Measurements from ENCODE around the gene CD58.
A peak's percentile ranks its signal among the peaks of the same experiment; 100 is the strongest.
"Not testable (repeated sequence)": the region's sequence is repeated elsewhere in the genome, so short reads cannot be mapped to it uniquely, and the experiment has no call there.

Gene CD58, protein sequence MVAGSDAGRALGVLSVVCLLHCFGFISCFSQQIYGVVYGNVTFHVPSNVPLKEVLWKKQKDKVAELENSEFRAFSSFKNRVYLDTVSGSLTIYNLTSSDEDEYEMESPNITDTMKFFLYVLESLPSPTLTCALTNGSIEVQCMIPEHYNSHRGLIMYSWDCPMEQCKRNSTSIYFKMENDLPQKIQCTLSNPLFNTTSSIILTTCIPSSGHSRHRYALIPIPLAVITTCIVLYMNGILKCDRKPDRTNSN

DNA sequence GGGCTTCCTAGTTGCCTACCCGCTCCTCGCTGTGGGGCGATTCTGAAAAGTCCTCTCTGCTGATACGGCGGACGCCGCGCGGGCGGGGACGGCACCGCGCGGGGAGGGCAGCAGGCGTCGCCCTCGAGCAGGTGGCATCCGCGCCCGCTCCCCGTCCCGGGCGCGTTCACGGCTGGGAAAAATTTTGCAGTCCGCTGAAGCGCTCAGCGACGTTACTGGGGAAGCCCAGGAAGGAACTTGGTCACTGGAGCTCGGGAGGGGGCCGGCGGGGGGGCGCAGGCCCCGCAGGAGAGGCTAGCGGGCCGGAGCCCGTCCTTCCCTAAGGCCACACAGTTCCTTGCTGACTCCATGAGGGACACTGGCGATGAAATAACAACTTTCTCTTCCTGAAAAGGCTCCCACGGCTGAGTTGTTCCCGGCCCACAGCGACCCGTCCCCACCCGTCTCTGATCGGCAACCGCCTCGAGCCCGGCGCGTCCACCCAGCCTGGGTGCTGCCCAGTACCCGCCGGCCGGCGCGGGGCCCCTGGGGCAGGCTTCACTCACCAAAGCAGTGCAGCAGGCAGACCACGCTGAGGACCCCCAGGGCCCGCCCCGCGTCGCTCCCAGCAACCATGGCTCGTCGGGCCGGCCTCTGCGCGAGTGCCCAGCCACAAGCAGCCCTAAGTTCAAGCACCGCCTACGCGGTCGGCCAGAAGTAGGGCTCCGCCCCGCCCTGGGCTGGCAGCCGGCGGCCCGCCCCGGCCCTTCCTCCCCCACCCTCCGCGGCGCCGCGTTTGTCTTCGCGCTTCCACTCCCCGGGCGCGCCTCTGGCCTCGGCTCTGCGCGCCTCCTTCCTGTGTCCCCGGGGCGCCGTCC lies at the start of gene CD58:
Gene CD58 (minus strand): TSS at position 669 of the 857 bp plus-strand sequence. CDS start 54 bp downstream, at position 615.
- peak; percentile 62 for DNase-seq (ENCODE audit: low read depth)

DNA sequence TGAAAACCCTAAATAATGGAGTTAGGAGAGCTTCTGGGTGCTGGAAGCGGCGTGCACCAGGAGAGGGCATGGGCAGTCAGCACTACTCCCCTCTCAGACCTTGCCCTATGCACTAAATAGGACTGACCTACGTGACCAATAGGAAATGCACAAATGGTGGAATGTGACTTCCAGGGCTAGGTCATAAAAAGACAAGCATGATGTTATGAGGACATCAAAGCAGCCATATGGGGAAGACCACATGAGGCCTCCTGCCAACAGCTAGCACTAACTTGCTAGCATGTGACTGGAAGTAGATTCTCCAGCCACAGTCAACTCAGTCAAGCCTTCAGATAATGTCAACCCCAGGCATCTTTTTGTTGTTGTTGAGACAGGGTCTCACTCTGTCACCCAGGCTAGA lies 49.6 kb upstream of the CD58 start:
- DNase-seq (ENCODE audit: low read depth) = not testable (repeated sequence)

DNA sequence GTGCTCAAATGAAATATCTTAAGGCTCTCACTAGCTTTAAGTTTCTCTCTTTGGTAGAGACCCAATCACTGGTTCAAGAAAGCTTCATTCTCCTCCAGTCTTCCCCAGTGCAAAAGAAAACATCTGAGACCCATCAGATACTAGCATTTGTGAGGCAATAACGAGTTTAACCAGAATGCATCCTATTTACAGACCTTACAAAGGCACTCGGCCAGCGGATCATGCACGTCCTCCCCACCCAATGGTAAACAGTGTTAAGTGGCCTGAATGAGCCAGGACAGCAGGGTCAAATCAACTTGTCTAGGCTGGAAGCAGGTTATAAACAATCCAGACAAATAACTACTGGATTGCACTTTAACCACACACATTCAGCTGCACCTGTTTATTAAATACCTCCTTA lies 48.3 kb upstream of the CD58 start:
- not testable (repeated sequence) for DNase-seq (ENCODE audit: low read depth)

DNA sequence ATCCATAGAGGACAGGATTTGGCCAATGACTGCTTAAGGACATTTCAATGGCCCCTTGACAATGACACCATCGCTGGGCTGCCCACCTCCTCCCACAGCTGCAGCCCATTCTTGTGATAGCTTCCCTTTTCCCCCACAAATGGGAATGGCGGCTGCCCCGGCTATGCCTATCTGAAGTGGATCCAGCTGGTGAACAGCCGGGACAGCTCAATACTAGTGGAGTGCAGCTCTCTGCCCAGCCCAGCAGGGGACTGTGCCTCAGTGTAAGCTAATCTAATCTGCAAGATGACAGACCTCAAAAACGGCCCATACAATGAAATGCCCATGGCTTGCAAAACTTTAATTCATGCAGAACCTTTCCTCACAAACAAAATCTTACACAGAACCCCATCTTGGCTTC lies 47.0 kb upstream of the CD58 start:
- DNase-seq (ENCODE audit: low read depth) = not testable (repeated sequence)

DNA sequence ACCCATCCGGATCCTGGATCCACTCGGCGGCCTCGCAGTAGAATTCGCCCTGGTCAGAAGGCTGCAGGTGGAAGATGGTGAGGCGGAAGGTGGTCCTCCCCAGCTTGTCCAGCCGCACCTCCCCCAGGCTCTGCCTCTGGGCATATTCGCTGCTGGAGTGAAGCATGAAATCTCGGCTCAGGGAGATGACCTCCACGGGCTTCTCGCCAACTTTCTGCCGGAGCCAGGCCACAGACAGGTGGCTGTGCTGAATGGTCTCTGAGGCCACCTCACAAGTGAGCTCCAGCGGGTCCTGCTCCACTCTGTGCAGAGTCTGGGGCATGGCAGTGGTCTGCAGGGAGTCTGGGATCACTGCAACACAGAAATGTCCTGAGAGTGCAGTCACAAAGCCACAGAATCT lies 43.0 kb upstream of the CD58 start:
- not testable (repeated sequence) for DNase-seq (ENCODE audit: low read depth)

DNA sequence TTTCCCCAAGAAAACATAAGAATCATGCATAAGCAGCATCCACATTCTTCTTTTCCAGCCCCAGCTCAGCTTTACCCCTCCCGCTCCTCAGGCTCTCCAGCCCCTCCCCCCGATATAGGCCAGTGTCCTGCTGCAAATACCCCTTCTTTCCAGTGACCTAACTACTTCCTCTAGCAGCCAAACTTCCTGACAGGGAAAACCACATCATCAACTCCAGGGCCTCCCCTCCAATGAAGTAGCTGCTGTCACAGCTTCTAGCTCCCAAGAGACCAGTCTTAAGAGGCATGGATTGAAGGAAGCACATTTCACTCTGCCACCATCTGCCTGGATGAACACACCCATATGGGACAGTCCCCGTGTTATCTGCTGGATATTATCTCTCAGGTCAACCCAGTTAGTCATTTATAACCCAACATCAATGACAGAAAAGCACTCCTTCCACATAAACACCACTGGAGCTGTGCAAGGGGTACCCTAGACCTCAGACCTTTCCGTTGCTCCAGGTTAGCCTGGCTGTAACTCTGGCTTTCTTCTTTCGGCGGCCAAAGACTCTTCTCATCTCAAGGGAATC lies 39.1 kb upstream of the CD58 start:
- not testable (repeated sequence) for DNase-seq (ENCODE audit: low read depth)

DNA sequence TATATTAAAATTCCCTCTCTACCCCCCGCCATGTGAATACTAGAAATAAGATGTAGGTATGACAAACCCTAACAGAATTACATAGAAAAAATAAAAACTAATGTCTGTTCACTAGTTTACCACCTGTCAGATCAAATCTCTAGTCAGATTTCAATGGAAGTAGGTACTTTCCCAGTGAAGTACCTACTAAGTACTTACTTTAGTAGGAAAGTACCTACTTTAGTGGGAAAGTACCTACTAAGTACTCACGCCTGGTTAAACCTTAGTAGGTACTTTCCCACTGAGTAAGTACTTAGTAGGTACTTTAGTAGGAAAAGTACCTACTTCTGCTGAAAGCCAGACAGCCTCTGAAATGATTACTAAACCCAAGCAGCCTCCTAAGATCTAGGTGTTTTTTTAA lies 38.0 kb upstream of the CD58 start:
- DNase-seq (ENCODE audit: low read depth) = not testable (repeated sequence)

DNA sequence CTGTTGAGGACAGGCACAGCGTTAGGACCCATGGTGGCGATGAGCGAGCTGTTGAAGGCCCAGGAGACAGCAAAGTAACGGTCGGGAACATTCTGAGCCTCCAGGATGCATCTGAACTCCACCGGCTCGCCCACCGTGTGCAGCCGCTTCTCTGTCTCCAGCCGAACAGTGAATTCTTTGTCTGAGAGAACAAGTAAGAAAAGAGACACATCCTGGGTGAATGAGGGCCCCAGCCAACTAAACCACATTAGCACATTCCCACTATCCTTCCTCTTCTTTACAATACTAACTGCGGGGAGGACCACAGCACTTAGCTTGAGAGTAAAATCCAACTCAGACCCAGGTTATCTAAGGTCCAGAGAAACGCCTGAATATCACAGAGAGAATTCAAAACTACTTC lies 37.3 kb upstream of the CD58 start:
- not testable (repeated sequence) for DNase-seq (ENCODE audit: low read depth)

DNA sequence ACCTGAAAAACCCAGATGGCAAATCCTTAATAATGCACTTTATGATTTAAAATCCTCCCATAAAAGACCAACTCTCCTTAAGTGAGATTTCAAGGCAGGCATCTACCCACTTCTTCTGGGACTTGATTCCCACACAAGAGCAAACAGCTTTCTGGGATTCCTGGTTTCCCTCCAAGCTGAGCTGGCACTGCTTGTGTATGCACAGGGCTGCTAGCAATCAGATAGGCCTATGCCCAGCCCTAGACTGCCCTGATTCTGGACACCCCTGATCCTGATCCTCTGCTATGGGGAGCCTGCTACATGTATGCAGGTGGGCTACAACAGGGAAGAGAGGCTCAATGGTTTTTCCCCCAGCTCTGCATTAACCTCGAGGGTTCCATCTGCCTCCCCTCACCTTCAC lies 36.6 kb upstream of the CD58 start:
- not testable (repeated sequence) for DNase-seq (ENCODE audit: low read depth)

DNA sequence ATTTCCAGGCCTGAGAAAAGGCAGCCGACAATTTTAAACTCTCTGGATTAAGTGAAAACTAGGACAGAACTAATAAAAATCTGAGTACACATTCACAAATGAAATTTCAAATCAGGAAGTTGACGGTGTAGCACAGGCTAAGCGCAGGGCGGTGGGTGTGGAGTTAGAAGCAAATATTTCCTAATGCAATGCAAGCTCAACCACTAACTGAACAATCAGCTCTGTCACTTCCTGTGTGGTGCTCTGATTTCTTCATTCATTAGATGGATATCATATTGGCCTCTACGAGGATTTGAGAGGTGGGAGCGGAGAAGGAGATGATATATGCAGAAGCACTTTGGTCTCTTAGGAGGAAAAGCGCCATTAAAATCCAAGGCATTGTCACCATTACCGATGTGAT lies 35.2 kb upstream of the CD58 start:
- not testable (repeated sequence) for DNase-seq (ENCODE audit: low read depth)

DNA sequence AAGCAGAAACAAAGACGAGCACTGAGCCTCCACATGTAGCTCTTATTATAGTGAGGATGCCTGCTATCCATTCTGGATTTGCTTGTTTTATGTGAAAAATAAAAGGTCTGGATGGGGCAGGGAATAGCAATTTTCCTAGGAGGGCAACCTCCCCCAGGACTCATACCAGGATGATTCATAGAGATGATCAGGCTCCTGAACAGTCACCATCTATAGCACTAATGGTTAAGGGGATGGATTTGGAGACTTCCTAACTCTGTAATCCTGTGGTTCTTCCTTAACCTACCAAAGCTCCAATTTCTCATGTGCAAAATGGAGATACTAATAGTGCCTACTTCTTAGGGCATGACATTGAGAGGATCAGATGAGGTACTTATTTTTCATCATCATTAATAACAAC lies 34.5 kb upstream of the CD58 start:
- no peak for DNase-seq (ENCODE audit: low read depth)

DNA sequence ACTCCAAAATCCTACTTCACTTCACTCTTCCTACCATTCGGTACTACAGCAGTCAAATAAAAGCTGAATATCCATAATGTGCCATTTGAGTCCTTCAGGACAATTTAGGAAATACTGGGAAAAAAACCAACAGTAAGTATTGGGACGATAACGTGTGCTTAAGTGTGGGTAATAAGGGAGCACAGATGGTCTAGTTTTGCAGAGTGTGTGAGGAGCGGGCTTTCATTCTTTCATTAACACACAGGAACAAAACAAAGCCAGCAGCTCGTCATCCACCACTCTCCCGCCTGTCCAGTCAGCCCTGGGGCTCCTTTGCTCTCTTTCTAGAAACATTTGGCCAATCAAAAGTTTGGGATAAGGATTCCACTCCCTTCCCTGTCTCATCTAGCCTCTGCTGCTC lies 33.6 kb upstream of the CD58 start:
- DNase-seq (ENCODE audit: low read depth) = not testable (repeated sequence)

DNA sequence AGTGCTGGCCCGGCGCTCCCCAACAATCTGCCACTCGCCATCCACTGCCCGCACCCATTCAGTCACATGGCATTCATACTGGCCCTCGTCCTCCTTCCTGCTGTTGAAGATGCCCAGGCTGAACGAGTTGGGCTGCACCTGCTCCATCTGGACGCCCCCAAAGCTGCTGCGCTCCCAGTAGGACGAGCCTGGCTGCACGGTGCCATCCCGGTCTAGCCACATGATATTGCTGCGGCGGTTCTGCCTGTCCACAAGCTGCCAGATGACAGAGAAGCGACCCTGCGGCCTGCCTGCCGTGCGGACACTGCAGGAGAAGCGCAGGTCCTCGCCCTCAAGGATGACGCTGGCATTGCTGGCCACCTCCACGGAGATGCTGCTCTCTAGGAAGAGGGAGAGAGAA lies 32.8 kb upstream of the CD58 start:
- DNase-seq (ENCODE audit: low read depth) = not testable (repeated sequence)

DNA sequence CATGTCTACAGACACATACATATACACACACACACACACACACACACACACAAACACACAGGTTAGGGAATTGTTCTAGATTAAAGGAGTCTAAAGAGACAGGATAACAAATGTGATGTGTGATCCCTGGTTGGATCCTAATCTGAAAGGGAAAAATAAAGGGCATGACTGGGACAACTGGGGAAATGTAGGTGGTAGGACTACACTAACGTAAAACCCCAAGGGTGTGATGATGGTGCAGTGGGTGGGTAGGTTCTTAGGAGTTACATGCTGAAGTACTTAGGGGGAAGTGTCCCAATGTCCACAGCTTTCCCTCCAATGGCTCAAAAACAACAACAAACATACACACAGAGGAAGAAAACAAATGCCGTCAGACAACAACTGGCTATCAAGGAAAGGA lies 28.5 kb upstream of the CD58 start:
- not testable (repeated sequence) for DNase-seq (ENCODE audit: low read depth)

DNA sequence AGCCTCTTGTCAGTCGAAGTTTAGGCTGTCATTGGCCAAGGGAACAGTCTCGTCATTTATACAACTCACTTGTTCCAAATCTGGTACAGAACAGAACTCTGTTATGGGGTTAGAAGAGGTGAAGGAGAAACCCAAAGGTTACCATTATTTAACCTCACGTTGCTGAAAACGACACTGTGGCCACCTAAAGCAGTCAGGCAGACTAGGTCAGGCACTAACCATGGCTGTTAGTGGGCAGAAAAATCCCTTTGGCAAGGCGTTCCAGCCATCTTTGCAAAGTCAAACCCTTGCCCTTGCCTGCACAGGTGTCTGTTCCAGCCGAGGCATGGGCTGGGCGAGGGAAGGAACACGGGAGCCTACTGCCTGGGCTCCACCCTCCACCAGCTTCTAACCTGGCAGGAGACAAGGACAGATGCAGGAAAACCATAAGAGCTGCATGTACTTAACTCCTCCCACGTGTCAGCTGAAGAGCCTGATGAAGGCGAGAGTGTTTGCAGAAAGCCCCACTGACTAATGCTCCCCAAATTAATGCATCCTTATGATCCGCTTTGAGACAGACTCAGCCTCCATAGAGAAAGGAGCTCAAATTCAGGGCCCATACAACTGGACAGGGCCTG lies 27.7 kb upstream of the CD58 start:
- not testable (repeated sequence) for DNase-seq (ENCODE audit: low read depth)

DNA sequence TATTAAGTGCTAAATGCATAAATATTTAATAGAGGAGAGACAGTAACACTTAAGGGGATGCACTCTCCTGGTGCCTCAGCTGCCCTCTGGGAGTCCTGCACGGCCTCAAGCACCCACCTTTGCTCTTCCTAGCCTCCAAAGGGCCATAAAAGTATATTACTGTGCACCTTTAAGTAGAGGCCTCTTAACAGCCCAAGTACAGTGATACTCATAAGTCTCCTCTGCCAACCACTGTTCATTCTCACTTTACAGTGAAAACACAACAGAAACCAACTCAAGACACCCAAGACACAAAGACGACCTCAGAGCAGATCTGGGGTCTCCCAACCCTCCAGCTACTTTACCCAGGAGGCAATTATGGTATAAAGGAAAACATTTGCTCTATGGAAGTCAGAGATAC lies 26.6 kb upstream of the CD58 start:
- not testable (repeated sequence) for DNase-seq (ENCODE audit: low read depth)

DNA sequence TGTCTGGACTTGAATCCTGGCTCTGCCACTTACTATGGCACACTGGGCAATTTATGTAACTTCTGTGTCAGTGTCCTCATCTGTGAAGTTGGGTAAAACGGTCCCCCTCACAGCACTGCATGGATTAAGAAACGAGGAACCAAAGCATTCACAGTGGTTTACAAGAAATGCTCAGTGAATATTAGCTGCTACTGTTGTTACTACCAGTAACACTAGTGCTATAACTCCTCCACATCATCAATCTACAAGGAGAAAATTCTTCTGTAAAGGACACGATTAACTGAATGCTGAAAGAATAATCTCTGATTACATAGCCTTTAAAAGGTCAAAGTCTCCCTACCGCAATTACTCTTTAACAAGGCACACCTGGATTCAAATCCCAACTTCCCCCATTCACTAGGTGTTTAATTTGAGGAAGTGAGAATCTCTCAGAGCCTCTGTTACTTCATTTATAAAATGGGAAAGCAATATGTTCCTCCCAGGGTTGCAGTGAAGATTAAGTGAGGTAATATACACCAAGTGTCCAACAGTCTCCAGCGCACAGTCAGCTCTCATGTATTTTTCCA lies 26.0 kb upstream of the CD58 start:
- not testable (repeated sequence) for DNase-seq (ENCODE audit: low read depth)

DNA sequence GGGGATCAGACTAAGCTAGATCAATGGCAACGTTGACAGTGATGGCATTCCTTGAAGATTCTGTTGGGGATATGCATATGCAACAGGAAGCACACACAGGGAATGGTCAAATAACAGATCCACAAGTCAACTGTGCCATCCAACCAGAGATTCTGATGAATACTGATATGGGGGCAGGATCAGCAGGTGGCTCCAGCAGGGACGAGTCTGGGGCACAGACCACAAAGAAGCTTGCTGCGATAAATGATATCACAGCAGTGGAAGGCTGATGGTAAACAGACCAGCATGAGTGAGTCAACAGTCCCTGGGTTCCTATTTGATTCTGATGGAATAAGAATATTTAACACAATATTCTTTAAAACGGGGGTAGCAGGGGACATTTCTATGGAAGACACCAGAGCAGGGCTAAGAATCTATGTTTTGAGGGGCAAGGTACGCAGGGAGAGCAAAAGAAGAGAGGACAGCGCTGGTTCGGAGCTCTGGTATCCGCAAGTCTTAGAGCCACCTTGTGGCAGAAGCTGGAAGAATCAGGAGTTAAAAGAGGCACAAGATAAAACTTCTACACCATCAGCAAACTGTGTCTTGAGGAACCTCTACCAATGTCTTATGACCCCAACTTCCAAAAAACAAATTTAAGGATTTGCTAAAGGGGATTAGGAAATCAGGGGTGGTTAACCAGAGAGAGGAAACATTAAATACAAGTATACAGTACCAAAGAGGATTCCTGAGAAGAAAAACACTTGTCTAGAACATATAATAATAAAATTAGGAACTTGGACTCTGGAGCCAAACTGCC lies 25.3 kb upstream of the CD58 start:
- DNase-seq (ENCODE audit: low read depth) = not testable (repeated sequence)

DNA sequence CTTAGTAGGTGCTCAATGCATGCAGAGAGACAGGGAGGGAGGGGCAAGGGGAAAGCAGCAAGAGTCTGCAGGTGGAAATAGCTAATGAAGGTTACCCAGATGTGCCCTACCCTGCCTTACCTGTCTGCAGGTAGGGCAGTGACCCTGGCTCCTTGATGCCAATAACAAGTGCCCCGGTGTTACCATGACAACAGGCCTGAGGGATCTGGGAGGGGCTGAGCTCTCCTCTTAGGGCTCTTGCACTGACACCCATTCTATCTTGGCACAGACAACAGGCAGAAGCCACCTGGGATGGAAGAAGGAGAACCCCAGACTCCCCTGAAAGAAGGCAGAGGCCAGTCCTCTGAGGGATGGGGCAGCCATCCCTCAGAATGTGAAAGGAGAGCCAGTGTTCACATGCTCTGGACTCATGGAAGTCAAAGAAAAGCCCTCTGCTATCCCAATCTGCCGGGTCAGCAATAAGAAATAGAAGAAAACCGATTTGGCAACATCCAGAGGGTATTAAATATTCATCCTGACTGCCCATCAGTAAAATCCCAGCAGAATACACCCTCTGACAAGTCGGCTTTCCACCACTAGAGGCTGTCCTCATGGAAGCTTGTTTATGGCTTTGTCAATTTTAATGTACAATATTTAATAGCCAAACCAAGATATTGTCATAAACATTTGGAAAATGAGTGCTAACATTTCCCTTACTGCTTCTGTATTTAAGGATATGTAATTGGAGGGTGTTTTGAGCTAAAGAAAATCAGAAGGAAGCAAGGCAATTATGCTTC lies 24.4 kb upstream of the CD58 start:
- DNase-seq (ENCODE audit: low read depth) = not testable (repeated sequence)

DNA sequence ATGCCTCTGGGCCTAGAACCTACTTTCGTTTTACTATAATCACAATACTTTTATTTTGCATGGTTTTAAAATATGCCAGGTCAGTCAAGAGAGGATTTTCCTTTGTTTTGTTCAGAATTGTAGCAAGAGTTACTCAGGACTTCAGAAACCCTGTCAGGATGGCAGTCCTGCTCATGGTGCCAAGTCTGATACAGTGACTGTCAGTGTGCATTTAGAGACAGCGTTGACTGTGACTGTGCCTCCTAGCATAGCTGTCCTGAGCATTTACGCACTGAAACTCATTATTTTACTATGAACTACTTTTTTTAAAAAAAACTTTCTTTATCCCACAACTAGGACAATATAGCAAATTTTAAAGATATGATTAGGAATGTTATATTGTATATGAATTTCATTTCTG lies 23.2 kb upstream of the CD58 start:
- DNase-seq (ENCODE audit: low read depth) = not testable (repeated sequence)

DNA sequence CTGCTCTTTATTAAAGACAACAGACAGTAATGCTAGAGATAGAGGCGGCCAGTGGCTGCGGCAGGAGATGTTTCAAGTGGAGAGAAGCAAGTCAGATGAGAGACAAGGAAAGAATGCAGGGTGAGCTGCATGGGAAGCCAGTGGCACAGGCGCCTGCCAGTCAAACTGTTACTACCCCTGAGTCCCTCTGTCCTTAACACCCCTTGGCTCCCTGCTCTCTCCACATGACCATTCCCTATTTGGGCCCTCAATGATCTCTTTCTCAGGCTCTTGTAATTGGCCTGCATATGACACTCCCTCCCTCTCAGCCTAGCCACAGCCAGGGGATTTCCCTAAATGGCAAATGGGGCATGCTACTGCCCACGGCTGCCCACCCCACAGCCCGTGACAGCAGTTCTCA lies 22.6 kb upstream of the CD58 start:
- DNase-seq (ENCODE audit: low read depth) = not testable (repeated sequence)
